Measurements from ENCODE around the gene HNRNPUL2. TPM values are rescaled to one million over a fixed set of nuclear protein-coding genes. Genes with fewer than 3 reads are reported as not detected.

The HNRNPUL2 gene
- total and polyA plus RNA-seq, 10 of the 15 experiments (the other 5 are each of a cell fraction or from before 2014, with no cell fraction given), result 1.6 to 72.2 (median 14.9) TPM

DNA sequence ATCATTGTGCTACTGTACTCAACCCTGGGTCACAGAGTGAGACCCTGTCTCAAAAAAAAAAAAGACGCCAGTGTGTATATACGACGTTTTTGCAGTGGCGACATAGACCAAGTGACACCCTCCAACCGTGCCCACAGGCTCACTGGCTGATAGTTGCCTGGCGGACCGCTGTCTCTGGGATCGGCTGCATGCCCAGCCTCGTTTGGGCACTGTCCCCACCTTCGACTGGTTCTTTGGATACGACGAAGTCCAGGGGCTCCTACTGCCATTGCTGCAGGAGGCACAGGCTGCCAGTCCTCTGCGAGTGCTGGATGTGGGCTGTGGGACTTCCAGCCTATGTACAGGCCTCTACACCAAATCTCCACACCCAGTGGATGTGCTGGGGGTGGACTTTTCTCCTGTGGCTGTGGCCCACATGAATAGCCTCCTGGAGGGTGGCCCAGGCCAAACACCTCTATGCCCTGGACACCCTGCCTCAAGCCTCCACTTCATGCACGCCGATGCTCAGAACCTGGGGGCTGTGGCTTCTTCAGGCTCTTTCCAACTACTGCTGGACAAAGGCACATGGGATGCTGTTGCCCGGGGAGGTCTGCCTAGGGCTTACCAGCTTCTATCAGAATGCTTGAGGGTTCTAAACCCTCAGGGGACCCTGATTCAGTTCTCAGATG, 60.9 kb downstream of the HNRNPUL2 start (continued):
- TF ChIP-seq WRNIP1 (IDR thresholded peaks at IDR 0.05; ENCODE audit: borderline replicate concordance, low read depth, low read length), result 0 out of 2 replicates have a peak, but pooled peaks have one; percentile 21
- TF ChIP-seq, protein P1, sequence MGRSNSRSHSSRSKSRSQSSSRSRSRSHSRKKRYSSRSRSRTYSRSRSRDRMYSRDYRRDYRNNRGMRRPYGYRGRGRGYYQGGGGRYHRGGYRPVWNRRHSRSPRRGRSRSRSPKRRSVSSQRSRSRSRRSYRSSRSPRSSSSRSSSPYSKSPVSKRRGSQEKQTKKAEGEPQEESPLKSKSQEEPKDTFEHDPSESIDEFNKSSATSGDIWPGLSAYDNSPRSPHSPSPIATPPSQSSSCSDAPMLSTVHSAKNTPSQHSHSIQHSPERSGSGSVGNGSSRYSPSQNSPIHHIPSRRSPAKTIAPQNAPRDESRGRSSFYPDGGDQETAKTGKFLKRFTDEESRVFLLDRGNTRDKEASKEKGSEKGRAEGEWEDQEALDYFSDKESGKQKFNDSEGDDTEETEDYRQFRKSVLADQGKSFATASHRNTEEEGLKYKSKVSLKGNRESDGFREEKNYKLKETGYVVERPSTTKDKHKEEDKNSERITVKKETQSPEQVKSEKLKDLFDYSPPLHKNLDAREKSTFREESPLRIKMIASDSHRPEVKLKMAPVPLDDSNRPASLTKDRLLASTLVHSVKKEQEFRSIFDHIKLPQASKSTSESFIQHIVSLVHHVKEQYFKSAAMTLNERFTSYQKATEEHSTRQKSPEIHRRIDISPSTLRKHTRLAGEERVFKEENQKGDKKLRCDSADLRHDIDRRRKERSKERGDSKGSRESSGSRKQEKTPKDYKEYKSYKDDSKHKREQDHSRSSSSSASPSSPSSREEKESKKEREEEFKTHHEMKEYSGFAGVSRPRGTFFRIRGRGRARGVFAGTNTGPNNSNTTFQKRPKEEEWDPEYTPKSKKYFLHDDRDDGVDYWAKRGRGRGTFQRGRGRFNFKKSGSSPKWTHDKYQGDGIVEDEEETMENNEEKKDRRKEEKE (IDR thresholded peaks at IDR 0.05), result no peak
- no peak for TF ChIP-seq DPF2 (IDR thresholded peaks at IDR 0.05)

DNA sequence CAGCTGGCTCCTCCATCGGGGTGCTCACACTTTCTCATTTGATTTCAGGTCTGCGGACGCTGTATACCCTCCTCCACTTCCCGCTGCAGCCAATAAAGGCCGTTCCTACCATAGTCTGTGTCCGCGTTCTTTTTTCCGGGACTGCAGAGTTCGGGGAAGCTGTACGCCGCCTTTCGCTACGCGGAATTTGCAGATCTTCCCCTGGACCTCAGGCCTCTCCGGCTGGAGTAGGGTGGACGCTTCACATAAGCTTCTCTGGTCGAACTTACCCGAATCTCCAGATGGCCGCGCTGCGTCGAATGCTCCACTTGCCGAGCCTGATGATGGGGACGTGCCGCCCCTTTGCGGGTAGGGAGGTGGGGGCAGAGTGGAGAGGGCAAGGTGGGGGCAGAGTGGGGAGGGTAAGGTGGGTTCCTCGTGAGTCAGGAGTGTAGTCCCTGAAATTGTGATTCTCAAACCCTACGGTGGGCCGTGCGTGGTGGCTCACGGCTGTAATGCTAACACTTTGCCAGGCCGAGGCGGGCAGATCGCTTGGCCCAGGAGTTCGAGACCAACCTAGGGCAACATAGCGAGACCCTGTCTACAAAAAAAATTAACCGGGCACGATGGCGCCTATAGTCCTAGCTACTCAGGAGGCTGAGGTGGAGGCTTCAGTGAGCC, 61.5 kb downstream of the HNRNPUL2 start:
- Histone ChIP-seq H2AFZ (ENCODE audit: control insufficient read depth, low read depth, low read length) (peak overlapping the region; percentile 23; the same call in 1 of the 2 replicates), H4K20me1 (ENCODE audit: control insufficient read depth, insufficient read depth) (no peaks in the 10 kb centered on the region), H3K79me2 (ENCODE audit: control insufficient read depth, insufficient read depth, low read length) (peaks cover 56% of the 10 kb centered on the region), H3K4me2 (ENCODE audit: control insufficient read depth, insufficient read depth) (peak overlapping the region; percentile 95), H3K4me1 (ENCODE audit: control insufficient read depth, insufficient read depth, low read length) (peaks cover 14% of the 10 kb centered on the region), H3K27ac (ENCODE audit: control insufficient read depth, insufficient read depth) (peak overlapping the region; percentile 95), H3K36me3 (ENCODE audit: control insufficient read depth in 2 of 2, insufficient read depth in 2 of 2, low read length in 1 of 2) (peaks cover 5 to 12% of the 10 kb centered on the region in 2 experiments), H3K4me3 (peak overlapping the region; percentile 95), H3K9me3 (replicated peaks; ENCODE audit: control insufficient read depth, insufficient read depth, low read length) (no peaks in the 10 kb centered on the region), H3K9ac (ENCODE audit: control insufficient read depth, insufficient read depth, low read length) (peak overlapping the region; percentile 96), H3K27me3 (replicated peaks in 1 of 2; ENCODE audit: control insufficient read depth in 2 of 2, insufficient read depth in 2 of 2, low read length in 1 of 2) (no peaks in the 10 kb centered on the region)
- SMC1A ChIA-PET (ENCODE audit: uncharacterized antibody, unreplicated experiment), result interaction anchor here (0.8 to 3.4 kb wide), 20 partner anchors 9 to 195 kb away, joined by 3 to 41 read pairs (median 4); partner anchors contain the start of genes B3GAT3, GANAB, HNRNPUL2 and INTS5
- intact Hi-C loops (cut with micrococcal nuclease; ENCODE audit: unreplicated experiment), result no loop called here
- no TSS peak for BruUV-seq (replicated peaks)
- WGBS (ENCODE audit: insufficient coverage, insufficient replicate concordance, low lambda C conversion rate, missing lambda C conversion rate), result 1% methylated on average over 39 of the region's 39 CpGs
- ATAC-seq, result peak; percentile 47
- FAIRE-seq, result peak; percentile 56
- no peak for DNase-seq (ENCODE audit: low read depth, low spot score)
- CTCF ChIA-PET, result interaction anchor here (0.6 to 2.1 kb wide), 15 partner anchors 9 to 241 kb away, joined by 3 to 11 read pairs (median 4); partner anchors contain the start of genes B3GAT3, HNRNPUL2, INTS5 and LRRN4CL
- in situ Hi-C loops (cut with MboI), result no loop called here
- POLR2A ChIA-PET, result interaction anchor here (0.6 to 16.2 kb wide), 36 partner anchors 12 to 542 kb away, joined by 3 to 295 read pairs (median 5); partner anchors contain the start of genes B3GAT3, EEF1G, GANAB and HNRNPUL2
- RAD21 ChIA-PET (ENCODE audit: unreplicated experiment), result interaction anchor here (0.6 to 2.7 kb wide), 32 partner anchors 8 to 241 kb away, joined by 3 to 26 read pairs (median 4); partner anchors contain the start of genes B3GAT3, EEF1G, GANAB and HNRNPUL2
- TF ChIP-seq POLR2AphosphoS5 (IDR thresholded peaks at IDR 0.05; ENCODE audit: low read length), result no peak; the same call in 1 of the 2 replicates
- no peak for TF ChIP-seq CHD4 (IDR thresholded peaks at IDR 0.05)
- TF ChIP-seq EGR1 (IDR thresholded peaks at IDR 0.05; ENCODE audit: borderline replicate concordance in 1 of 2, low read depth in 2 of 2, low read length in 2 of 2), result no peak
- no peak for TF ChIP-seq KAT2A (conservative IDR thresholded peaks at IDR 0.05; ENCODE audit: control insufficient read depth, low read depth, low read length)
- TF ChIP-seq GABPA (IDR thresholded peaks at IDR 0.05; ENCODE audit: low read depth), result no peak
- no peak for TF ChIP-seq TARDBP (IDR thresholded peaks at IDR 0.05; ENCODE audit: borderline replicate concordance)
- TF ChIP-seq BMI1 (IDR thresholded peaks at IDR 0.05; ENCODE audit: borderline replicate concordance), result no peak
- TF ChIP-seq ESRRA (IDR thresholded peaks at IDR 0.05; ENCODE audit: low read length), result no peak
- TF ChIP-seq HCFC1 (IDR thresholded peaks at IDR 0.05; ENCODE audit: low read length), result no peak
- no peak for TF ChIP-seq NFXL1 (IDR thresholded peaks at IDR 0.05; ENCODE audit: borderline replicate concordance)
- TF ChIP-seq SPI1 (IDR thresholded peaks at IDR 0.05; ENCODE audit: borderline replicate concordance, insufficient read depth, low read depth, low read length), result no peak
- TF ChIP-seq, protein P2, sequence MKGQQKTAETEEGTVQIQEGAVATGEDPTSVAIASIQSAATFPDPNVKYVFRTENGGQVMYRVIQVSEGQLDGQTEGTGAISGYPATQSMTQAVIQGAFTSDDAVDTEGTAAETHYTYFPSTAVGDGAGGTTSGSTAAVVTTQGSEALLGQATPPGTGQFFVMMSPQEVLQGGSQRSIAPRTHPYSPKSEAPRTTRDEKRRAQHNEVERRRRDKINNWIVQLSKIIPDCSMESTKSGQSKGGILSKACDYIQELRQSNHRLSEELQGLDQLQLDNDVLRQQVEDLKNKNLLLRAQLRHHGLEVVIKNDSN (IDR thresholded peaks at IDR 0.05; ENCODE audit: borderline replicate concordance, extremely low read length, insufficient read depth, low read depth, low read length), result no peak
- no peak for TF ChIP-seq EP300 (IDR thresholded peaks at IDR 0.05; ENCODE audit: borderline replicate concordance in 1 of 2, control insufficient read depth in 1 of 2, low read depth in 2 of 2, low read length in 2 of 2)
- TF ChIP-seq SMARCA5 (IDR thresholded peaks at IDR 0.05), result 0 out of 2 replicates have a peak, but pooled peaks have one; percentile 3

Data from GM12878 (cell line).